ENCODE data around the gene GRB2.
"Not testable (repeated sequence)": the region's sequence is repeated elsewhere in the genome, so short reads cannot be mapped to it uniquely, and the experiment has no call there.

DNA sequence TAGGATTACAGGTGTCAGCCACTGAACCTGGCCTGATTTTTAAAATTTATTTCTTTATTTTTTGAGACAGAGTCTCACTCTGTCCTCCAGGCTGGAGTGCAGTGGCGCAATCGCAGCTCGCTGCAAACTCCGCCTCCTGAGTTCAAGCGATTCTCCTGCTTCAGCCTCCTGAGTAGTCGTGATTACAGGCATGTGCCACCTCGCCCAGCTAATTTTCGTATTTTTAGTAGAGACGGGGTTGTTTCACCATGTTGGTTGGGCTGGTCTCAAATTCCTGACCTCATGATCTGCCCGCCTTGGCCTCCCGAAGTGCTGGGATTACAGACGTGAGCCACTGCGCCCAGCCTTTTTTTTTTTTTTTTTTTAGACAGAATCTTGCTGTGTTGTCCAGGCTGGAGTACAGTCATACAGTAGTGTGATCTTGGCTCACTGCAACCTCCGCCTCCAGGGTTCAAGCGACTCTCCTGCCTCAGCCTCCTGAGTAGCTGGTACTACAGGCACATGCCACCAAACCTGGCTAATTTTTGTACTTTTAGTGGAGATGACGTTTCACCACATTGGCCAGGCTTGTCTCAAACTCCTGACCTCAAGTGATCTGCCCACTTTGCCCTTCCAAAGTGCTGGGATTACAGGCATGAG, 112.5 kb downstream of the GRB2 start:
- TF ChIP-seq, protein P1, sequence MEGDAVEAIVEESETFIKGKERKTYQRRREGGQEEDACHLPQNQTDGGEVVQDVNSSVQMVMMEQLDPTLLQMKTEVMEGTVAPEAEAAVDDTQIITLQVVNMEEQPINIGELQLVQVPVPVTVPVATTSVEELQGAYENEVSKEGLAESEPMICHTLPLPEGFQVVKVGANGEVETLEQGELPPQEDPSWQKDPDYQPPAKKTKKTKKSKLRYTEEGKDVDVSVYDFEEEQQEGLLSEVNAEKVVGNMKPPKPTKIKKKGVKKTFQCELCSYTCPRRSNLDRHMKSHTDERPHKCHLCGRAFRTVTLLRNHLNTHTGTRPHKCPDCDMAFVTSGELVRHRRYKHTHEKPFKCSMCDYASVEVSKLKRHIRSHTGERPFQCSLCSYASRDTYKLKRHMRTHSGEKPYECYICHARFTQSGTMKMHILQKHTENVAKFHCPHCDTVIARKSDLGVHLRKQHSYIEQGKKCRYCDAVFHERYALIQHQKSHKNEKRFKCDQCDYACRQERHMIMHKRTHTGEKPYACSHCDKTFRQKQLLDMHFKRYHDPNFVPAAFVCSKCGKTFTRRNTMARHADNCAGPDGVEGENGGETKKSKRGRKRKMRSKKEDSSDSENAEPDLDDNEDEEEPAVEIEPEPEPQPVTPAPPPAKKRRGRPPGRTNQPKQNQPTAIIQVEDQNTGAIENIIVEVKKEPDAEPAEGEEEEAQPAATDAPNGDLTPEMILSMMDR (IDR thresholded peaks at IDR 0.05) = not testable (repeated sequence)
- not testable (repeated sequence) for TF ChIP-seq POLR2A (IDR thresholded peaks at IDR 0.05)
